Natural killer cell (primary cell): ENCODE data around the gene NFE2L3. TPM values are rescaled to one million over a fixed set of nuclear protein-coding genes. Genes with fewer than 3 reads are reported as not detected.

Experiments used
- ATAC-seq, 3 donors: fragments of 150-1000 bp in 2 of 3; fragments of 200-7000 bp in 1 of 3; cut with Tn5 transposase; 1 replicate in 1 of 3; 2 replicates in 2 of 3; pipeline ENCODE4 v1.10.0; 2021; ENCODE audit warnings: mild to moderate bottlenecking in 2 of 3, moderate library complexity in 2 of 3
- DNase-seq, 2 donors: peaks; one replicate each; pipeline versions ENCODE4 v3.0.0 to v3.0.0-alpha.2; 2013 to 2021; ENCODE audit warnings: mixed read lengths in 1 of 2
- H3K27ac ChIP-seq: one replicate; pipeline ENCODE4 v1.5.1; 2013; ENCODE audit warnings: mild to moderate bottlenecking, low read length
- H3K27me3 ChIP-seq: one replicate; pipeline ENCODE4 v1.6.1; 2013; ENCODE audit warnings: low read length; ENCODE audit not compliant: control insufficient read depth, insufficient read depth
- H3K36me3 ChIP-seq: one replicate; pipeline ENCODE4 v1.6.1; 2013; ENCODE audit warnings: low read length; ENCODE audit not compliant: control insufficient read depth, insufficient read depth
- H3K4me1 ChIP-seq: one replicate; pipeline ENCODE4 v1.6.1; 2013; ENCODE audit warnings: low read length; ENCODE audit not compliant: control insufficient read depth, insufficient read depth
- H3K4me3 ChIP-seq: one replicate; pipeline ENCODE4 v1.5.1; 2013; ENCODE audit warnings: low read length
- H3K9me3 ChIP-seq: one replicate; pipeline ENCODE4 v1.6.1; 2013; ENCODE audit warnings: low read length; ENCODE audit not compliant: control insufficient read depth, insufficient read depth
- H3K27ac Mint-ChIP-seq, 2 donors: one replicate each; pipeline ENCODE4 v1.8.0; 2022; ENCODE audit warnings: mild to moderate bottlenecking in 2 of 2, mixed read lengths in 2 of 2, moderate library complexity in 1 of 2
- H3K27me3 Mint-ChIP-seq, 2 donors: one replicate each; pipeline ENCODE4 v1.8.0; 2022; ENCODE audit warnings: low read depth in 2 of 2, mixed read lengths in 2 of 2
- H3K36me3 Mint-ChIP-seq: one replicate; pipeline ENCODE4 v1.8.0; 2022; ENCODE audit warnings: mixed read lengths
- H3K4me1 Mint-ChIP-seq, 2 donors: one replicate each; pipeline ENCODE4 v1.8.0; 2022; ENCODE audit warnings: mixed read lengths in 2 of 2
- H3K4me3 Mint-ChIP-seq: one replicate; pipeline ENCODE4 v1.8.0; 2022; ENCODE audit warnings: mild to moderate bottlenecking, moderate library complexity, mixed read lengths
- H3K9me3 Mint-ChIP-seq, 2 donors: one replicate each; pipeline ENCODE4 v1.8.0; 2022; ENCODE audit warnings: mixed read lengths in 2 of 2
- CTCF ChIP-seq: fragments of 200-600 bp; IDR thresholded peaks from one replicate; pipeline ENCODE4 v1.8.0; 2022; ENCODE audit warnings: antibody characterized with exemption
- WGBS: methylation state at CpG from one replicate; pipeline ENCODE4 v1.1.7; 2013; ENCODE audit warnings: missing lambda C conversion rate; ENCODE audit not compliant: insufficient coverage; 5-methylcytosine and 5-hydroxymethylcytosine counted together
- intact Hi-C: fragments of 100-400 bp; cut with micrococcal nuclease; formaldehyde crosslinking; loops from one replicate; pipeline ENCODE4 v1.14.2; 2022
- total RNA-seq, 4 donors: library from RNA; stranded (reverse); fragments of 120-200 nt in 1 of 4; gene quantifications; one replicate each; pipeline versions ENCODE4 v1.2.3 to v1.2.4, GENCODE V29; 2013 to 2022

The NFE2L3 gene
- total RNA-seq, 3 donors from 2014 or later (not counting 1 experiment from before 2014, with no cell fraction given): 0.68 to 2.0 (median 1.00) TPM

- H3K27me3 Mint-ChIP-seq: no peaks in the 10 kb centered on the region
- Histone ChIP-seq H3K4me3 (no peak overlapping the region), H3K27me3 (no peaks in the 10 kb centered on the region), H3K27ac (no peak overlapping the region), H3K36me3 (peaks cover 9% of the 10 kb centered on the region), H3K4me1 (peaks cover 23% of the 10 kb centered on the region), H3K9me3 (no peaks in the 10 kb centered on the region)
- intact Hi-C loops: no loop called here
- no peaks in the 10 kb centered on the region for H3K36me3 Mint-ChIP-seq
- TF ChIP-seq CTCF: no peak
- ATAC-seq (no peak), DNase-seq (no peak)
- no peak overlapping the region for H3K4me3 Mint-ChIP-seq
- no peaks in the 10 kb centered on the region for H3K9me3 Mint-ChIP-seq
- H3K27ac Mint-ChIP-seq: no peak overlapping the region
- 63% methylated on average over 3 of the region's 3 CpGs for WGBS
- peaks cover 13 to 14% of the 10 kb centered on the region in 2 donors for H3K4me1 Mint-ChIP-seq
Observed at GRCh38 chr7:26169271-26169670, 17.3 kb downstream of the NFE2L3 start.

- no peak for TF ChIP-seq CTCF
- Mint-ChIP-seq H3K4me3 (no peak overlapping the region), H3K27me3 (no peaks in the 10 kb centered on the region), H3K36me3 (no peaks in the 10 kb centered on the region), H3K9me3 (no peaks in the 10 kb centered on the region), H3K27ac (no peak overlapping the region), H3K4me1 (peaks cover 13 to 14% of the 10 kb centered on the region in 2 donors)
- no peak overlapping the region for H3K27ac ChIP-seq
- peaks cover 9% of the 10 kb centered on the region for H3K36me3 ChIP-seq
- DNase-seq (no peak), ATAC-seq (no peak)
- no peak overlapping the region for H3K4me3 ChIP-seq
- intact Hi-C loops: no loop called here
- no peaks in the 10 kb centered on the region for H3K27me3 ChIP-seq
- 100% methylated on average over 1 of the region's 1 CpG for WGBS
- no peaks in the 10 kb centered on the region for H3K9me3 ChIP-seq
- H3K4me1 ChIP-seq: peaks cover 23% of the 10 kb centered on the region
Observed at GRCh38 chr7:26170663-26171062, 18.7 kb downstream of the NFE2L3 start.

GRCh38 chr7:26171601-26172000 lies 19.6 kb downstream of the NFE2L3 start:
- Mint-ChIP-seq H3K27ac (no peak overlapping the region), H3K27me3 (no peaks in the 10 kb centered on the region)
- intact Hi-C loops: no loop called here

More at GRCh38 chr7:26171601-26172000, 19.6 kb downstream of the NFE2L3 start:
- ATAC-seq: no peak
- H3K27ac ChIP-seq: no peak overlapping the region
- H3K9me3 ChIP-seq: no peaks in the 10 kb centered on the region
- WGBS: 100% methylated on average over 1 of the region's 2 CpGs
- no peak overlapping the region for H3K4me3 ChIP-seq
- Mint-ChIP-seq H3K4me1 (peaks cover 12% of the 10 kb centered on the region in 2 donors), H3K4me3 (no peak overlapping the region), H3K9me3 (no peaks in the 10 kb centered on the region), H3K36me3 (no peaks in the 10 kb centered on the region)
- TF ChIP-seq CTCF: no peak
- H3K4me1 ChIP-seq: peaks cover 17% of the 10 kb centered on the region
- DNase-seq: no peak
- peaks cover 9% of the 10 kb centered on the region for H3K36me3 ChIP-seq
- no peaks in the 10 kb centered on the region for H3K27me3 ChIP-seq
